HL-60 (cell line): Measurements from ENCODE around the gene STXBP2.

Experiments used
- CTCF ChIP-seq: IDR thresholded peaks from one replicate; pipeline ENCODE4 v1.5.1; 2011; ENCODE audit warnings: low read length, control low read depth, inconsistent platforms; ENCODE audit not compliant: insufficient read depth
- GABPA ChIP-seq: IDR thresholded peaks from 2 replicates; pipeline ENCODE4 v1.6.1; 2012; ENCODE audit warnings: low read depth
- POLR2AphosphoS5 ChIP-seq: IDR thresholded peaks from 2 replicates; pipeline ENCODE4 v1.6.1; 2012; ENCODE audit warnings: low read depth
- REST ChIP-seq: IDR thresholded peaks from 2 replicates; pipeline ENCODE4 v1.6.1; 2012; ENCODE audit warnings: low read depth; ENCODE audit not compliant: insufficient replicate concordance

GRCh38 chr19:7638802-7639465, 2.0 kb downstream of the STXBP2 start:
- TF ChIP-seq CTCF (no peak), REST (no peak), POLR2AphosphoS5 (no peak), GABPA (no peak)
